ENCODE data around the gene HIGD2A.

The HIGD2A gene

DNA sequence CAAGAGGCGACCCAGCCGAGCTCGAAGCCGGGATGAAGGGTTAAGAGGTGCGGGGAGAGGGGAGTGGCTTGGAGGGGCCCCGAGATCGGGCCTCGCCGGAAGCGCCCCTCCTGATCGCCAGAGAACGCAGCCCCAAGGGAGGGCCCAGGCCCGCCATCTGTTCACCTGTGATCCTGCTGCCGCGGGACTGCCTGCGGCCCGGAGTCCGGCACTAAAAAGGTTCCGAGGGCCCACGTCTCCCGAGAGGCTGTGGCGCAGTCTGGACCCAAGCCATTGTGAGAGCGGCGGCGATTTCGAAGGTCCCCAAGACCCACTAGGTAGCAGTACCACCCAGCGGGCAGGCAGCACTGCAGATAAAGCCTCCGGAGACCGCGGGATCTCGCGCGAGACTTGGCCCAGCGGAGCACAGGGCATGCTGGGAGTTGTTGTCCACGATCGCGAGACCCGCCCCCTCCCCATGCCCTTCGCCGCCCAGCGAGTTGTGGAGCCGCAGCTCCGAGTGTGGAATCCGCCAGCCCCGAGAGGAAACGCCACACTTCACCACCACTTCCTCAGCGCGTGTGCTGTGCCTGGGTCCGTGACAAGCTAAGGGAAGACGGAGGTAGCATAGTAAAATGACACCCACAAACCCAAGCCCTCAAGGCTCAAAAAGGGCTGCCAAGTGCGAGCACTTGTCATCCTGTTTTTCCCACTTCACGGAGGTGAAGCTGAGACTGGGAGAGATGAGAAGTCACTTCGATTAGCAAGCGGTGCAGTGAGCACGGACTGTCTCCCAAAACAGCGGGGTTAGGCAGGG, 26.9 kb upstream of the HIGD2A start, which contains the start of gene KIAA1191:
KIAA1191 (minus strand) TSS at position 328 of the 796 bp plus-strand sequence. CDS start 2,256 bp downstream, outside the sequence.
- CTCF ChIA-PET: interaction anchor here (1.5 to 1.8 kb wide), 3 partner anchors 25 to 182 kb away, joined by 3 to 4 read pairs (median 4); partner anchors contain the start of gene FAF2
- POLR2A ChIA-PET: interaction anchor here (0.6 to 3.0 kb wide), 9 partner anchors 10 to 494 kb away, joined by 3 to 34 read pairs (median 5); partner anchors contain the start of genes HIGD2A and NOP16
- TF ChIP-seq, protein P1, sequence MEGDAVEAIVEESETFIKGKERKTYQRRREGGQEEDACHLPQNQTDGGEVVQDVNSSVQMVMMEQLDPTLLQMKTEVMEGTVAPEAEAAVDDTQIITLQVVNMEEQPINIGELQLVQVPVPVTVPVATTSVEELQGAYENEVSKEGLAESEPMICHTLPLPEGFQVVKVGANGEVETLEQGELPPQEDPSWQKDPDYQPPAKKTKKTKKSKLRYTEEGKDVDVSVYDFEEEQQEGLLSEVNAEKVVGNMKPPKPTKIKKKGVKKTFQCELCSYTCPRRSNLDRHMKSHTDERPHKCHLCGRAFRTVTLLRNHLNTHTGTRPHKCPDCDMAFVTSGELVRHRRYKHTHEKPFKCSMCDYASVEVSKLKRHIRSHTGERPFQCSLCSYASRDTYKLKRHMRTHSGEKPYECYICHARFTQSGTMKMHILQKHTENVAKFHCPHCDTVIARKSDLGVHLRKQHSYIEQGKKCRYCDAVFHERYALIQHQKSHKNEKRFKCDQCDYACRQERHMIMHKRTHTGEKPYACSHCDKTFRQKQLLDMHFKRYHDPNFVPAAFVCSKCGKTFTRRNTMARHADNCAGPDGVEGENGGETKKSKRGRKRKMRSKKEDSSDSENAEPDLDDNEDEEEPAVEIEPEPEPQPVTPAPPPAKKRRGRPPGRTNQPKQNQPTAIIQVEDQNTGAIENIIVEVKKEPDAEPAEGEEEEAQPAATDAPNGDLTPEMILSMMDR (IDR thresholded peaks at IDR 0.05; ENCODE audit: control extremely low read depth, extremely low read depth, low read depth, missing control alignments): no peak
- DNase-seq (ENCODE audit: extremely low spot score): peak; percentile 93

DNA sequence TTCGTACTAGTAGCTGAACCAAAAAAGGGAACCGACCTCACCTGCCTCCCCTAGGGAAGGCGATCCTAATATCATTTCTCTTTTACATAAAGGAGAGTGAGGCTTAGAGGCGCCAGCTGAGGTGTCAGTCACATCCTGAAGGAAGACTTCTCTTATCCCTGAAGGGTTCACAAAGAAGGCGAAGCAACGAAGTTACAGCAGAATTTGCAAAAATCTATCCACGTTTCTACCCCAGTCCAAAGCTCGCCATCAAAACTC, 26.4 kb upstream of the HIGD2A start:
- TF ChIP-seq, protein P1 (IDR thresholded peaks at IDR 0.05; ENCODE audit: control extremely low read depth, extremely low read depth, low read depth, missing control alignments): no peak
- ChIA-PET POLR2A (interaction anchor here (0.8 to 3.0 kb wide), 5 partner anchors 9 to 26 kb away, joined by 3 to 34 read pairs (median 6); partner anchors contain the start of genes HIGD2A and NOP16), CTCF (interaction anchor here (1.5 to 1.8 kb wide), 3 partner anchors 24 to 181 kb away, joined by 3 to 4 read pairs (median 4); partner anchors contain the start of gene FAF2)
- DNase-seq (ENCODE audit: extremely low spot score): no peak

DNA sequence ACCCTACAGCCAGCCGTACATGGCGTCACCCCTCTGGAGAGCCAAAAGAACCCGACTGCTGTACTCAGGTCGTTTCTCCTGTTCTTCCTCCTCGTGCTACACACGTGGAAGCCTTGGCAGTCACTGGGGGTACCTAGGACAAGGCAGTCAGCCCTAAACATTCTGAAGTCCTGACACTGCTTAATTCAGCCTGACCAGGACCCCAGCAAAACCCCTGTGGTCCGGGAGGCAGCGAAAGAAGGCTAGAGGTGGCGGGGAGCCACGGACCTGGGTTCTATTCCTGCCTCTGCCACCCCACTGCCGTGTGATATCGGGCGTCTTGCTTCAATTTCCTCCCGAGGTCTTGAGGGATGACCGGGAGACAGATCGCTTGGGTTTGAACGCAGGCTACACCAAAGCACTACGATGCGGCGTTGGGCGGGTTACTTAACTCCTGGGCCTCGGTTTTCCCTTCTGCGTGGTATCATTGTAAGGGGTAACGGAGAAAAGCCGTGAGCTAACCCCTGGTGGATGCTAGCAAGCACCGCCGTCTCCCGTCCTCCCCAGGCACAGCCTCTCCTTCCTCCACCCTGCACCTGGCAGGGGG, 23.7 kb upstream of the HIGD2A start:
- POLR2A ChIA-PET: no interaction called here
- TF ChIP-seq, protein P1 (IDR thresholded peaks at IDR 0.05; ENCODE audit: control extremely low read depth, extremely low read depth, low read depth, missing control alignments): no peak
- CTCF ChIA-PET: interaction anchor here (1.2 kb wide), 1 partner anchor 13 kb away, joined by 3 read pairs; no protein-coding TSS in a partner anchor
- DNase-seq (ENCODE audit: extremely low spot score): no peak

DNA sequence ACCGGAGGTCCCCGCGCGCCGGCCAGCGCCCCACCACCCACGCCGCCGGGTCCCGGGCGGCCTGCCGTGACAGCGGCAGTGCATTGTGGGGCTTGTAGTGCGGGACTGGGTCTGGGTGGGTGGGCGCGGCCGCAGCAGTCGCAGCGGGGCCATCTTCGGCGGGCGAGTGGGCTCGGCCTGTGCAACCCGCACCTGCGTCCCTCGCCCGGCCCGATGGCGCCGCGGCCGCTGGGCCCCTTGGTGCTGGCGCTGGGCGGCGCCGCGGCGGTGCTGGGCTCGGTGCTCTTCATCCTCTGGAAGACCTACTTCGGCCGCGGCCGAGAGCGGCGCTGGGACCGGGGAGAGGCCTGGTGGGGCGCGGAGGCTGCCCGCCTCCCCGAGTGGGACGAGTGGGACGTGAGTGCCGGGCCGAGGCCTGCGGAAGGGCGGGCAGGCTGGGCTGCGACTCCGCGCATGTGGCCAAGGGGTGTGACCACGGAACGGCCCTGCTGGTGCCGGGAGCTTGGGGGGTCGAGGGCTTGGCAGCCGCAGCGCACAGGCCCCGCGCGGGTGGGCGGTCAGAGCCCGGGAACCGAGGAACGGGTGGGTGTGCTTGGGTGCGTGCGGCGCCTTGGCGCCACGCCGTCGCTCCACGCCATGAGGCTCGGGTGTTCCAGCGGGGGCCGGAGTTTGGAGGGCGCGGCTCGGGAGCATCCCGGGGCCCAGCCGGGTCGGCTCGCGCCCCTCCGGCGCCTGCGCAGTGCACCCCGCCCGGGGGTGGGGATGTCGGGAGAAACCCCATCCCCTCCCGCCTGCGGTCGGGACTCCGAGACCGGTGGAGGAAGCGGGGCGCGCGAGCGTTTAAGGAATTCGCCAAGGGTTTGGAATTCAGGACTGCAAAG, 23.0 kb upstream of the HIGD2A start, which contains the start of gene ARL10:
ARL10 (plus strand) TSS at position 137 of the 881 bp plus-strand sequence; CDS start at position 214, 77 bp downstream.
- POLR2A ChIA-PET: no interaction called here
- CTCF ChIA-PET: interaction anchor here (1.2 kb wide), 1 partner anchor 12 kb away, joined by 3 read pairs; no protein-coding TSS in a partner anchor
- TF ChIP-seq, protein P1 (IDR thresholded peaks at IDR 0.05; ENCODE audit: control extremely low read depth, extremely low read depth, low read depth, missing control alignments): no peak
- peak; percentile 81 for DNase-seq (ENCODE audit: extremely low spot score)

DNA sequence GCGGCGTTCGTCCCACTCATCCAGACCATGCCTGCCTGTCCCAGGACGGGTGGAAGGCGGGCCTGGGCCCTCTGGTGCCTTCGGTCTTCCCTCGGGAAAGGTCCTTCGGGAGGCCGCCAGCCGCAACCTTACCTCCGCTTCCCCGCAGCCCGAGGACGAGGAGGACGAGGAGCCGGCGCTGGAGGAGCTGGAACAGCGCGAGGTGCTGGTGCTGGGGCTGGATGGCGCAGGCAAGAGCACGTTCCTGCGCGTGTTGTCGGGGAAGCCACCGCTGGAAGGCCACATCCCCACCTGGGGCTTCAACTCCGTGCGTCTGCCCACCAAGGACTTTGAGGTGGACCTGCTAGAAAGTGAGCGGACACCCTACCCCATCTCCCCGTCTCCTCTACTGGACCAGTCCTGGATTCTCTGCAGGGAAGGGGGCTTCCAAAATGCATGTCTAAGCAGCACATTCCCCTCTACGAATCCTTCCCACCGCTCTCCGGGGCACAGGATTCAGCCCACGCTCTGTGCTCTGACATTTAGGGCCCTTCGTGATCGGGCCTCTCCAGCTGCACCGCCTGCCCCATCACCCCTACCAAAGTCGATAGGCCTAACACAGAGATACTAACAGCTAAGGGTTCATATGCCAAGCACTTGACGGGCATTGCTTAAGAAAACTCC, 22.2 kb upstream of the HIGD2A start:
- POLR2A ChIA-PET: no interaction called here
- no peak for DNase-seq (ENCODE audit: extremely low spot score)
- TF ChIP-seq, protein P1 (IDR thresholded peaks at IDR 0.05; ENCODE audit: control extremely low read depth, extremely low read depth, low read depth, missing control alignments): no peak
- CTCF ChIA-PET: interaction anchor here (1.2 kb wide), 1 partner anchor 11 kb away, joined by 3 read pairs; no protein-coding TSS in a partner anchor
